HG03354 (cell line): ENCODE results near the gene FAM9A.

Experiments used
- ATAC-seq: cut with Tn5 transposase; IDR thresholded peaks from one replicate; pipeline ENCODE4 v1.9.1; 2021; ENCODE audit warnings: mild to moderate bottlenecking; ENCODE audit not compliant: unreplicated experiment, poor library complexity, severe bottlenecking

FAM9A gene

DNA sequence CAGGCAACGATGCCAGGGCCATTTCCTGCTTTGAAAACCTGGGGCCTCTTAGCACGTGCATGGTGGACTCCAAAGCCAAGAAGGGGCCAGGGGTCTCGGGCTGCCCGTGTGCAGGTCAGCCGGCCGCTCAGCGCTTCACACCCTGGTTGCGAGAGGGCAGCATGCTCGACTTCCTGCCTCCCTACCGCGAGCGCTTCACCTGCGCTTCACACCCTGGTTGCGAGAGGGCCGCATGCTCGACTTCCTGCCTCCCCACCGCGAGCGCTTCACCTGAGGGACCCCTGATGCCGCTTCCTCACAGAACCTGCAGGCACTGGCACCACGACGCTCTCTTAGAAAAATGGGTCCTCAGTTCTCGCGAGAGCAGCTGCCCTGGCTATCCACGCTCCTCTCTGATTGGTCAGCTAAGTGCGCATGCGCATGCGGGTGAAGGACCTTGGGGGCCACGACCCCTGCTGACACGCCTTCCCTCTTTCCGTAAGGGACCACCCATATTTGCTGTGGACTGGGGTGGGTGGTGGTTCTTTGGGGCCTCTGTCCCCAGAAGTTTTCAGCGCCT lies at the start of gene FAM9A:
TSS of gene FAM9A (minus strand) at position 343 of the 559 bp plus-strand sequence. CDS start 1,212 bp downstream, outside the sequence.
- ATAC-seq: no peak

- ATAC-seq: no peak
Measured at GRCh38 chrX:8850478-8850877, 49.3 kb upstream of the FAM9A start.

DNA sequence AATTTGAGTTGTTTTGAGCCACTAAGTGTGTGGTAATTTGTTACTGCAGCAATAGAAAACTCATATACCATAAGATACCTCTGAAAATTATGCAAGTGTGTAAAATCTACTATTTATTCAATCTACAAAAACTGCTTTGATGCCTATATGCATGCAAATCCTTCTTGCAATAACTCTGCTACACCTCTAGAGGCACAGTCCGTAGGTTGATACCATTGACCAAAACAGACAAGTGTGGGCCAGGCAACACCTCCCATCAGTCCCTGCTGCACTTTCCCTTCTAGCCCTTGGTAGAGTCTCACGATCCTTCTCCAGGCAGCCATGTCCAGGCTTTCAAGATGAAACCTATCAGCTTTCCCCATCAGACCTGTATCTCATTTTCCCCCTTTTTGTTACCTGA lies 48.8 kb upstream of the FAM9A start:
- no peak for ATAC-seq

DNA sequence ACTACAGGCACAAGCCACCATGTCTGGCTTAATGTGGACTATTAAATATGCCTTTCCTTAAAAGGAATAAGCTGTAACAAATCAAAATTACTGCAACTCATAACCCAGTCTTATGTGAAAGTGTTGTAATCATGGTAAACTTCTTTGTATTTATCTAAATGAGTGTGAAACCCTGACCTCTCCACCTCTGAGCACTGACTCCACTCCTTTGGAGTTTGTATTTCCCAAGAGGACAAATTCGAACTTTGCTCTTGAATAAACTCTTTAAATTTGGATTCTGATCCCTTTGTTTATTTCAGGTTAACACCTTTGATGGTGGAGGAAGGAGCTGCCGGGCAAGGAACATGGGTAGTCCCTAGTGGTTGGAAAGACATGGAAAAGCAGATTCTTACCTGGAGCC lies 48.3 kb upstream of the FAM9A start:
- no peak for ATAC-seq

GRCh38 chrX:8848911-8849310 lies 47.7 kb upstream of the FAM9A start:
- no peak for ATAC-seq

DNA sequence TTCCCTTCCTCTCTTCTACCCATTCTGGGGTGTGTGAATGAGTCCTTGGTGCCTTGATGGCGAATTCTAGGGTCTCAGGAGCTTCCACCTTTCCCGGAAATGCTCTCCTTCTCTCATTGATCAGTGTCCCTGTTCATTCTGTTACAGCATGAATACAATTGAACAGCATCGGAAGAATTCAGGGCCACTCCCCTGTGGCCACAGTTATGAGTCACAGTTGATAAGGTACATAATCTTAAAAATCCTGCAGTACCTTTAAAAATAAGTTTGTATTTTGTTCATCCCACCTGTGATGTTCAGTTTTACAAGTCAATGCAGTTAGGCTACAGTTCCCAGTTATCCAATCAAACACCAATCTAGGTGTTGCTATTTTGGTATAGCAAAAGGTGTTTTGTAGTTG lies 47.3 kb upstream of the FAM9A start:
- ATAC-seq: no peak

DNA sequence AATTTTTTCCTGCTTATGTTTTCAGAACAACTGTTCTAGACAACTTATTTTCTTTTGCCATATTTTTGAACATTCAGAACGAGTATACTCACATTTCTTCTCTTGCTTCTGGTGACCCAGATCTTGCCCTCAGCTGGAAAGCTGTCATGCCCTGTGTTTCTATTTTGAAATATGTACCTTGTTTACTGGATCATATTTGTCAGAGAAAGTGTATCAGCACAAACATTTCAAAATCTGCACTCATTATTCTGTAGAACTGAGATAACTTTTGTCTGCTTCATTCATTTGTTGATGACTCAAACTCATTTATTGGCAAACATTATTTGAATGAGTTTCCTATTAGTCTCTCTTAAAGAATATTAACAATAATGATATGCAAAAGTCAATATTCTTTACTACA lies 46.2 kb upstream of the FAM9A start:
- no peak for ATAC-seq

GRCh38 chrX:8846266-8846665 lies 45.1 kb upstream of the FAM9A start:
- no peak for ATAC-seq

- ATAC-seq: no peak
Measured at GRCh38 chrX:8845469-8845868, 44.3 kb upstream of the FAM9A start.

- ATAC-seq: no peak
Measured at GRCh38 chrX:8845060-8845459, 43.9 kb upstream of the FAM9A start.

DNA sequence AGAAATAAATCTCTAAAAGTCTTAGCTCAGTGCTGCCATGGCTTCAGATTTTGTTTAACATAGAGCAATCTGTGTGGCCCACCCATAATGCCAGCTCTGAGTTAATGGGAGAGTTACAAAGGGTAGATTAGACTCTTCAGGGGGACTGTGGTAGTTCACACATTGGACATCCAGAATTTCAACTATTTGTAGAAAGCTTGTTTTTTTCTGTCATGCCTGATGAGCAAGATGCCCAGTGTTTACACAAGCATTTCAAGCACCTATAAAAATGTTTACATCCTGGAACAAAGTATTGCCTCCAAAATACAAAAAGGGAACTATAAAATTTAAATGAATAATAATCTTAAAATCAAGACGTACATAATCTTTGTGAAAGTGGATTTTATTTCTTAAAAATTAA lies 43.0 kb upstream of the FAM9A start:
- no peak for ATAC-seq

GRCh38 chrX:8841911-8842310 lies 40.7 kb upstream of the FAM9A start:
- no peak for ATAC-seq

DNA sequence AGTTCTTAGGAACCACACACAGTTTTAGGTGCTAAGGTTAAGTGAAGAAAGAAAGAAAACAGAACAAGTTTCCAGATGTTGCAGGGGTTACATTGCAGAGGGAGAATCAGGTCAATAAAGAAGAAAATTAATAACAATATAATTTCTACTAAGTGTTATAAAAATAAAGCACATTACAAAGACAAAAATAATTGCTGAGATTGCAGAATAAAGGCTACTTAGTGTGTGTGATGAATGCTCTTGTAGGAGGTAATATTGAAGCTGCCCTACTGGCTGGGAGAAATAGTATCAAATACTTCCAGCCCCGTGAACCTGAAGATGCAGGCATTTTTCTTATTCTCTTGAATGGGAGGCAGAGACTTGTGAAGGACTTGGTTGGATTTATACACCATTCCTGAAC lies 33.2 kb upstream of the FAM9A start:
- no peak for ATAC-seq

DNA sequence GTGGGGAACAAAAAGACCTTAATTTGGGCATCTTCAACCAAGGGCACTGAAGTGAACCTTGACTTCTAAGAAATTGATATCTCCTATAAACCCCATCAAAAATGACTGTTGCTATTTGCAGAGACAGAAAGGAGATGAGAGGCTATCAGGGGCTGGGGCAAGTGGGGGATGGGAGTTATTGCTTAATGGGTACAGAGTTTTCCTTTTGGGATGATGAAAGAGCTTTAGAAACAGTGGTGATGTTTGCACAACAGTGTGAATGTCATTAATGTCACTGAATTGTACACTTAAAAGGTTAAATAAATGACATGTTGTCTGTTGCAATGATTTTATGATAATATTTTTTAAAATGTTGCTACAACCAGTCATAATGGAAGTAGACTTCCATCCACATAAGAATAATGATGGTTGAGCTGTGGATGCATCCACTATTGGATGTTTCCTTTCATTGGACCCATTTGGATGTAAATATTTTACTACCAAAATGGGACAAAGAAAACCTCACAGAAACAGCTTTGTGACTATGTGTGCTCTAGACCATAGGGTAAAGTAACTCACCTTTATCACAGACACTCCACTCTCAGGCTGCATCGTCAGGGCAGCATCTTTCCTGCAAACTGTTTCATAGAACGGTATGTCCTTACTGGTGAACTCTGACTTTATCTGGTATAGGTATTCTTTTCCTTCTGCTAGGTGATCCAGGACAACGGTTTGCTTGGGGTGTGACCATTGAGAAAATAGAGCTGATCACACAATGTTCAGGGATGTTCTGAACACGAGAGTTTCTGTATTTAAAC lies 31.6 kb upstream of the FAM9A start:
- no peak for ATAC-seq

DNA sequence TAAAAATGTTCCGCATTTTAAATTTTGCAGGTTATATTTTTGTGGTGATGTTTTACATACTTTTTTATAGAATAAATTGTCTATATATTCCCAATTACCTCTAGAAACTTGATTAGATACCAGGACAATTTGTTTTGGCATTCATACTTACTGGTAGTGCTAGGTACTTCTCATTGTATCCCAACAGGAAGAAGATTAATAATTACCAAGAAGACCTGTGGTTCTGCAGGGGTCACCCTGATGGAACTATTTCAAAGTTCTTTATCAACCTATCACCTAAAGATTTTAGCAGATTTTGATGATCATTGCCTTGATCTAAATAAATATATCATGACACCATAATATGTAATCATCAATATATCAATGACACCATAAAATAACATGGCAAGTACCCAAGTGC lies 22.5 kb upstream of the FAM9A start:
- ATAC-seq: no peak

GRCh38 chrX:8822002-8822401 lies 20.8 kb upstream of the FAM9A start:
- no peak for ATAC-seq

GRCh38 chrX:8820910-8821527 lies 19.8 kb upstream of the FAM9A start:
- ATAC-seq: no peak

DNA sequence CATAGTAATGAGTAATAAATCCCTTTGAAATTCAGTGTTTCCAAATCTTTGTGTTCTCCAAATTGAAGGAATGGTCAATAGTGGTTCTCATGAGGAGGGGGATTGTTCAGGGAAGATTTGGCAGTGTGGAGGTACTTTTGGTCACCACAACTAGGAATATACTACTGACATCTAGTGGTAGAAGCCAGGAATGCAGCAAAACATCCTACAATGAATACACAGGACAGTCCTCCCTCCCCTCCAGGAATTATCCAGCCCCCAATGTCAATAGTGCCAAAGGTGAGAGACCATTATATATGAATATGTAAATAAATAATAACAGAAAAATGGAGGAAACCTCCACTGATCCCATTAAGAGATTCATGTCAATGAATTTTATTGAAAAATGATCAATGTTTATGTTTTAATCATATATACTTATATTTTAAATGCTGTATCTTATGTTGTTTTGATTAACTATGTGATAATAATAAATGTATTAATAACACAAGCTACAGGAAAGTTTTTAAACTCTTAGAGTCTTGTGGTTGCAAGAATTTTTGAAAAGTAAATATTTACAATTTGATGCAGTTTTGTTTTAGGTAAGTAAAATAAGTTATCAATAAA lies 14.4 kb upstream of the FAM9A start:
- ATAC-seq: peak; percentile 88

DNA sequence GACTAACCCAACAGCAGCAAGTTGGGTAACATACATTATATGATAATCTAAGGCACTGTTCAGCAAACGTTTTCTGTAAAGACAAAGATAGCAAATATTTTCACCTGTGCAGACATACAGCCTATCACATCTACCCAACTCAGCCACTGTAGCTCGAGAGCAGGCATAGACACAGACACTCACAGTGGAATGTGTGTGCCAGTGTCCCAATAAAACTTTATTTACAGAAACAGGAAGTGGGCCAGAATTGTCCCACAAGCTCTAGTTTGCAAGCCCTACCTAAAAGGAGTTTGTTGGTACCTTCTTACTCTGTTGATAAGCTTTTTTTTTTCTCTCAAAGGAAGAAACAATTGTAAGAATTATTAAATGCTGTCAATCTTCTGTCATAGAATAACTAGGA lies 11.9 kb upstream of the FAM9A start:
- no peak for ATAC-seq

DNA sequence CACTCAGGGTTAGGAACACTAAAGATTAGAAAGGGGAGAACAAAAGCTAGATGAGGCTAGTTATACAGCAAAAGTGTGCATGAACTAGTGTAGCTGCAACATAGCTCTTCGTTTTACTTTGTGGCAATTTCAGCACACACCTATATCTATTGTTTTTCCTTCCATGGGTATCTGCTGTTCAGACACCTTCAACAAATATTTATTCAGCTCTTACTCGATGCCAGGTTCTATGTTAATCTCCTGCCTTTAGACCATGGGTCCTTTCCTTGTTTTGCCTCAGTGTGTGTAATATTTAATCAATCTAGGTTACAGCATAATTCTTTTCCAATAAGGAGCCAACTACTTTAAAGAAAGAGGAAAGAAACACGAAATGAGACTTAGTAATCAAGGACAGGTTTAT lies 10.4 kb upstream of the FAM9A start:
- no peak for ATAC-seq

- no peak for ATAC-seq
Measured at GRCh38 chrX:8808661-8809060, 7.5 kb upstream of the FAM9A start.
